Adrenal gland (tissue), 5 donors: ENCODE data around the gene ASPM.

Source experiments
- POLR2A ChIP-seq, 2 donors: fragments of 450-650 bp; IDR thresholded peaks; one replicate each; pipeline ENCODE4 v1.6.1; 2017; ENCODE audit warnings: antibody characterized with exemption in 2 of 2, mild to moderate bottlenecking in 2 of 2, moderate library complexity in 1 of 2
- TF ChIP-seq, protein P1 (sequence below), 6 experiments: fragments of 450-650 bp in 4 of 6; fragments of 200-600 bp in 2 of 6; sonication (generic) in 1 of 6; IDR thresholded peaks; 1 replicate in 5 of 6; 2 replicates in 1 of 6; pipeline versions ENCODE4 v1.5.1 to v1.8.0; 2016 to 2021; ENCODE audit warnings: antibody characterized with exemption in 6 of 6, mild to moderate bottlenecking in 2 of 6, moderate library complexity in 1 of 6
- donor health status: DM: no; HTN: no; CAD: no.

GRCh38 chr1:197145446-197146024 is 934 bp downstream of the ASPM start:
- TF ChIP-seq, protein P1, sequence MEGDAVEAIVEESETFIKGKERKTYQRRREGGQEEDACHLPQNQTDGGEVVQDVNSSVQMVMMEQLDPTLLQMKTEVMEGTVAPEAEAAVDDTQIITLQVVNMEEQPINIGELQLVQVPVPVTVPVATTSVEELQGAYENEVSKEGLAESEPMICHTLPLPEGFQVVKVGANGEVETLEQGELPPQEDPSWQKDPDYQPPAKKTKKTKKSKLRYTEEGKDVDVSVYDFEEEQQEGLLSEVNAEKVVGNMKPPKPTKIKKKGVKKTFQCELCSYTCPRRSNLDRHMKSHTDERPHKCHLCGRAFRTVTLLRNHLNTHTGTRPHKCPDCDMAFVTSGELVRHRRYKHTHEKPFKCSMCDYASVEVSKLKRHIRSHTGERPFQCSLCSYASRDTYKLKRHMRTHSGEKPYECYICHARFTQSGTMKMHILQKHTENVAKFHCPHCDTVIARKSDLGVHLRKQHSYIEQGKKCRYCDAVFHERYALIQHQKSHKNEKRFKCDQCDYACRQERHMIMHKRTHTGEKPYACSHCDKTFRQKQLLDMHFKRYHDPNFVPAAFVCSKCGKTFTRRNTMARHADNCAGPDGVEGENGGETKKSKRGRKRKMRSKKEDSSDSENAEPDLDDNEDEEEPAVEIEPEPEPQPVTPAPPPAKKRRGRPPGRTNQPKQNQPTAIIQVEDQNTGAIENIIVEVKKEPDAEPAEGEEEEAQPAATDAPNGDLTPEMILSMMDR (IDR thresholded peaks at IDR 0.05), result no peak
- no peak for TF ChIP-seq POLR2A (IDR thresholded peaks at IDR 0.05)
